ENCODE data around the gene CLSTN1.

GRCh38 chr1:9841460-9841859, 17.7 kb upstream of the CLSTN1 start:
- TF ChIP-seq POLR2A (IDR thresholded peaks at IDR 0.05; ENCODE audit: low read depth, low read length) (no peak), POLR2AphosphoS5 (IDR thresholded peaks at IDR 0.05; ENCODE audit: low read depth, low read length) (no peak)
